ENCODE results near the gene EFNA5.

EFNA5 gene

GRCh38 chr5:107415762-107416161 is 255.0 kb downstream of the EFNA5 start:
- FAIRE-seq = no peak

GRCh38 chr5:107414802-107415201 is 255.9 kb downstream of the EFNA5 start:
- no peak for FAIRE-seq

- FAIRE-seq = no peak
These were observed 257.0 kb downstream of the EFNA5 start for GRCh38 chr5:107413754-107414153.

- no peak for FAIRE-seq
These were observed 262.2 kb downstream of the EFNA5 start for GRCh38 chr5:107408564-107408963.

GRCh38 chr5:107407713-107408298 is 262.9 kb downstream of the EFNA5 start:
- FAIRE-seq = no peak

- FAIRE-seq = no peak
These were observed 266.0 kb downstream of the EFNA5 start for GRCh38 chr5:107404595-107405374.

GRCh38 chr5:107403228-107403953 is 267.3 kb downstream of the EFNA5 start:
- no peak for FAIRE-seq

- no peak for FAIRE-seq
These were observed 268.1 kb downstream of the EFNA5 start for GRCh38 chr5:107402434-107403227.

- no peak for FAIRE-seq
These were observed 269.1 kb downstream of the EFNA5 start for GRCh38 chr5:107401470-107402122.

- FAIRE-seq = no peak
These were observed 270.4 kb downstream of the EFNA5 start for GRCh38 chr5:107400328-107400727.

- FAIRE-seq = no peak
These were observed 272.0 kb downstream of the EFNA5 start for GRCh38 chr5:107398703-107399102.

- FAIRE-seq = no peak
These were observed 274.4 kb downstream of the EFNA5 start for GRCh38 chr5:107396351-107396690.

- FAIRE-seq = no peak
These were observed 274.9 kb downstream of the EFNA5 start for GRCh38 chr5:107395632-107396350.

GRCh38 chr5:107393851-107394250 is 276.9 kb downstream of the EFNA5 start:
- no peak for FAIRE-seq

GRCh38 chr5:107391787-107392186 is 278.9 kb downstream of the EFNA5 start:
- no peak for FAIRE-seq

GRCh38 chr5:107389775-107390148 is 281.0 kb downstream of the EFNA5 start:
- no peak for FAIRE-seq

GRCh38 chr5:107389130-107389774 is 281.5 kb downstream of the EFNA5 start:
- FAIRE-seq = no peak

- FAIRE-seq = no peak
These were observed 282.4 kb downstream of the EFNA5 start for GRCh38 chr5:107388141-107388861.

- no peak for FAIRE-seq
These were observed 283.1 kb downstream of the EFNA5 start for GRCh38 chr5:107387526-107388140.

- no peak for FAIRE-seq
These were observed 285.0 kb downstream of the EFNA5 start for GRCh38 chr5:107385708-107386107.
